ENCODE measurements around the gene ATXN7.
A peak's percentile ranks its signal among the peaks of the same experiment; 100 is the strongest.

The ATXN7 gene

DNA sequence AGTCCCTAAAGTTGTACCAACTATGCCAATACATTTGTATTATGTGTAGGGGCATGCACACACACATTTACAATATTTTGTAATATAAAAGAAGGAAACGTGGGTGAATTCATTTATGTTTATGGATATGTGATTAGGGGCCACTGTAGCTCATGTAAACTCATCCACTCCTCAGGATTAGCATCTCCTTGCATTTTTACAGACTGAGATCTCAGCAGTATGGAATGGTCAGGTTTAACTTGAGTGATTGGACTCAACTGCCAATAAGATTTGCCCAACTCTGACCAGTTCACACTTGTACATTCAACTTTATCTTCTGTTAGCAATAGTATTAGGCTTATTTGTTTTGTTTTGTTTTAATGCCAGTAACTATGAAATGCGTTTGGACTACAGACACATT, 123.2 kb downstream of the ATXN7 start:
- no peak for DNase-seq

- DNase-seq = no peak
Measured at GRCh38 chr3:63988943-63989342, 125.3 kb downstream of the ATXN7 start.

DNA sequence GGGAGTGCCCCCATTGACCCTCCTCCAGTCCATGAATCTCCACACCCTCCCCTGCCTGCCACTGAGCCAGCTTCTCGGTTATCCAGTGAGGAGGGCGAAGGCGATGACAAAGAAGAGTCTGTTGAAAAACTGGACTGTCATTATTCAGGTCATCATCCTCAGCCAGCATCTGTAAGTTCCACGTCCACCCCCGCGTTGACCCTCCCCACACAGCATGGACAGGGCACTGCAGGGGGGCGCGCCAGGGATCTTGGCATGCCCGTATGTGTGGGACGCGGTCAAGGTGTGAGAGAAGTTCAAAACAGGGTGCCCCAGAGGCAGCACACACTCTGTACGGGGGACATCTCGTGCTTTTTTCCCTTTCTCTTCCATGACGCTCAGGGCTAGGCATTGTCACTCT, 126.5 kb downstream of the ATXN7 start:
- no peak for DNase-seq

- no peak for DNase-seq
Measured at GRCh38 chr3:63990733-63991132, 127.1 kb downstream of the ATXN7 start.

GRCh38 chr3:63991666-63992065, 128.0 kb downstream of the ATXN7 start:
- DNase-seq = no peak

DNA sequence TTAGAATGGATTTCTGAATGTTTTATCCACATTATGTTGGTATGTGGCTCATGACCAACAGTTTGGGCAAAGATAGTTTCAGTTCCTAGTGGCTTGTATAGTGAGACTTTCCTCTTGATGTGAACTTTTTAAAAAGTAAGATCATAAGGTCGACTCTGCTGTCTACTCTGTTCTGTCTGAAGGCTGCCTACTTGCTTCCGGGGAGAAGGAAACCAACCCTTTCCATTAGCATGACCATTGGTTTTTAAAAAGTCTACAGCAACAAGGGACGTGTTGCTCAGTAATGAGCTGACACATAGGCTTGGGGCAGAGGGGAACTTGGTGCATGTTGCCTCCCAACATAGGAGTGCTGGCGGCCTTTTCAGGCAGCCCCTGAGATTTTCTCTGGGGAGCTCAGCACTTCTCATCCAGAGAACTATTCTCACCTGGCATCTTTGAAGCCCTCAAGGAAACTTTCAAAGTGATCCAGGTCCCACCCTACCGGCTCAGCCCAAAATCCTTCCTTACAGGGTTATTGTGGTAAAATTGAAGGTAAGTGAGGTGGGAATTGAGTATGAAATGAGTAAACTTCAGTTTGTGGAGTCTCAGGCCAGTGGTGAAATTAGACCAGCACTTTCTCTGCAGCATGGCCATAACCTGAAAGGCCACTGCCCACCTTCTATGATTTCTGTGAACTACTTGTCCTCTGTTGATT, 129.0 kb downstream of the ATXN7 start:
- no peak for DNase-seq

DNA sequence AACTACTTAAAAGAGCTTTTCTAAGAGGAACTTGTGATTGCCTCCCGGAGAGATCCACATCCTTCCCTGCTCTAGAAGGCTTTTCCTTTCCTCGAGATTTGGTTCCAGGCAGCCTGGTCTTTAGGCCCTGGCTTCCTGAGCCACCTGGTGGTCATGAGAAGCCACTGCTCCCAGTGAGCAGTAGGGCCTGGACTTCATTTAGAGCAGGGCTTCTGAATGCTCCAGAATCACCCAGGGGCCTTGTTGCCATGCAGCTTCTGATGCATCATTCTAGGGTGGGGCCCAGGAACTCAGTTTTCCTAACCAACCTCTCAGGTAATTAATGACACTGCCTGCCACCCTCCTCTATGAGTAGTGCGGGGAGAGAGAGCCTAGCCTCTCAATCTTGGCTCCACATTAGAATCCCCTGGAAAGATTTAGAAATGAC, 130.0 kb downstream of the ATXN7 start:
- DNase-seq = peak; percentile 71

DNA sequence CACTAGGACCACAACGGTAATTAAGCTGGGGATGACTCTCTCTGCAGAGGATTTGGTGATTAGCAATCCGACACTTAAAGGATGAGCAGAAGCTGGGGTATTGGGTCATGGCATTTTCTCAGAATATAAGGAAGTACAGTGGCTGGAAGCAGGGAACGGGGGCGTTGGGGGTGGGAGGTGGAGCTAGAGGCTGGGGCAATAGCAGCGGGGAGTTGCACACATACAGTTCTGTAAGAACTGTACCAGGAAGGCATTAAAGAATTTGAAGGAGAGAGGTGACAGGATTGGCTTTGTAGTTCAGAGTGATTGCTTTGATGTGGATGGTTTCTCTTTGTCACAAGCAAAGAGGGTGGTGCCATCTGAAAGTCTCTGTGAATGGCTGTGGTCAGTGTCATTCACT, 131.4 kb downstream of the ATXN7 start:
- no peak for DNase-seq

- no peak for DNase-seq
Measured at GRCh38 chr3:63998852-63999754, 135.4 kb downstream of the ATXN7 start.

DNA sequence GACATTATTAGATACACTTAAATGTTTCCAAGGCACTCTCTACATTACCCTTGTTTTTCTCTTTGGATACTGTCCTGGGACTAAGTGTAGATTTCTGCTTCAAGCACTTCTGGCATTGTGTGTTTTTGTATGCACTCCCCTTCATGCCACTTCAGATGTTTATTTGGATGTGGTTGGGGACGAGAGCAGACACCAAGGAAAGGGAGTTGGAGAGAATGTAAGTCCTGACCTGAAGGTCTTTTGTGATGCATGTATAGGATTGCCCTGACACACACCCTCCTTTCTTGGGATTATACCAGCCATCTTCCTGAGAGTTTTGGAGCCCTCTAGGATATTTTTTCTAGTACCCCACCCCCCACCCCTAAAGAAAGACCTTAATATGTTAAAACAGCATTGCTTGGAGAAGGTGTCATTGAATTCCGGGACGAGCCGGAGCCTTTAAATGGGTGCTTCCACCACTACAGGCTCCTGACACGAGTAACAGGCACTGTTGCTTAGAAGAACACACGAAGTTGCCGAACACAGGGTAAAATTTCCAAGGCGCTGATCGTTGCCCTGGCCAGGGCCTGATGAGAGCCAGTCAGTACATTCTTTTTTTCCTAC, 136.9 kb downstream of the ATXN7 start:
- no peak for DNase-seq

DNA sequence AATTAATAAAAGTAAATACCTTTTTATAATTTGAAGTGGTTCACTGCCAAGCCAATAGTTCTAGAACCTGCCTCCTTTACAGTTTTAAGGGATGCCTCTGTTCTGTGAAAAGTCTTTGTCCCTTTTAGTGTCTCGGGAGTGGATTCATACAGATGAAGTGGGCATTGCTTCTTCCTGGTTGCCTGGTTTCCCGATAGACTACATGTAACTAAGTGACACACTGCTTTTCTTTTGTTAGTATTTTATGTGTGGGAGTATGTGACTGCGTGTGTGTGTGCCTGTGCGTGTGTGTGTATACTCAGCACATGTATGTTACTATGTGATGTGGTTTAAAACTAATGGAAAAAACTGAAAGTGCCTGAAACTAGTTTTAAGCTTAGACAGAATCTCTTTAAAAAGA, 138.6 kb downstream of the ATXN7 start:
- DNase-seq = no peak

DNA sequence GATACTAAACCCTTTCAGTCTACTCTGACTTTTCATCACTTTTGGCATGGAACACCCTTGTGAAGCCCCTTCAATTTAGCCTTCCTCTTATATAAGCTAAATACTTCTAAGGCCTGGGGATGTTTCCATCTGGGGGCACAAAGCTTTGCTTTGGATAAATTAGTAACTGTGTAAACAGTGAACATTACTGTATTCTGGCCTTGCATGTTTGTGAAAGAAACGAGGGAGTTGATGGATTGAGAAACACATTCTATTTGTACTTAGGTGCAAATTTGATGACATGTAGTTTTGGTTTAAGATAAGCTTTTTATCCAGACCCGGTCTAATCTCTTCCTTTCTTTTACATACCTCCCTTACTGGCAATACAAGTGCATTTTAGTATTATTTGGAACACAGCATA, 139.9 kb downstream of the ATXN7 start:
- DNase-seq = no peak

- no peak for DNase-seq
Measured at GRCh38 chr3:64008017-64008416, 144.3 kb downstream of the ATXN7 start.

DNA sequence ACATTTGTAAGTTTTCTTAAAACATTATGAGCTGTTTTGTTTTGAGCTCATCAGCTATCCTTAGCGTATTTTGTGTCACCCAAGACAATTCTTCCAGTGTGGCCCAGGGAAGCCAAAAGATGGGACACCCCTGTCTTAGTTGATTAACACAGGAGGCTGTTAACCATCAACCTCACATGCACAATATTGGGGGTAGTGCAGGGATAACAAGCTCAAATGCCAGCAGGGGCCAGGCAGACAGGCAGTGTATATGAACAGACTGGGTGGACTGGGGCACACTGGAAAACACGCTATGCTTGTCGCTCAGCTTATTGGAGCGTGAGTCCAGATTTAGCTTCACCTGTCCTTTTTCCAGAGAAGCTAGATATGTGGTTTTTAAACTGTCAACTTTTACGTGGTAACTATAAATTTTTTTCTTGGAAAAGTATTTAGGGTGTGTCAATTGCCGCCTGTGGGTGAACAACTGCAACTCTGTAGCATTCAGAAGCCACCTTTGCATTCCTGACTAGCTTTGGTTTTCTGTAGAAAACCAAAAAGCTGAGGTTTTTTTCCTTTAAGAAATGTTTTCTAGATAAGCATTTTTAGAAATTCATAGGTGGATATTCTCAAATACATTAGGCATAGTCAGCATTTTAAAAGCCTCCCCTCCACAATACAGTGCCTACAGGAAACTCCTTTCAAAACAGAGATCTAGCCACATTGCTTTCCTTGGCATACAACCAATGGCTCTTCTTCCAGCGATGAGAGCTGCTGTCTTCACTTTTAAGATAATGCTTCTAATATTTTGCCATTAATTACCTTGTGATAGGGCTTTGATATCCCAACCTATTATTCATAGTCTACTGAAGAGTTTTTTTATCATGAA, 145.1 kb downstream of the ATXN7 start:
- peak; percentile 16 for DNase-seq

- DNase-seq = no peak
Measured at GRCh38 chr3:64009528-64009927, 145.9 kb downstream of the ATXN7 start.

DNA sequence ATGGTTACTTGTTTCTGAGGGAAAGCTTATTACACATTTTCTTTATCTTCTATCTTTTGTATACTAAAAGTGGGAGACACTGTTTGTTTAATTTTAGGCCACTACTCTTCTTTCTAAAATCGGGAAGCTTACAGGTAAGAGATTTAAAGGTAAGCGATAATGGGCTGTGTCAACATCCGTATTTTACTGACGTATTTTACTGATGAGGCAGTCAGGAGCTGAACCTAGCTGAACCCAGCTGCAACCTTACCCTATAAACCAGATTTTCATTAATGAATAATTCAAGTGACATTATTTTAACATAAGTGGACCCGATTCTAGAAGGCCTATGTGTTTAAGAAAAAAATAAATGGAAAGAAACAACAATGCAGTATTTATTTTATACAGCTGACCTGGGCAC, 146.5 kb downstream of the ATXN7 start:
- DNase-seq = no peak

GRCh38 chr3:64011685-64012084, 148.0 kb downstream of the ATXN7 start:
- no peak for DNase-seq

DNA sequence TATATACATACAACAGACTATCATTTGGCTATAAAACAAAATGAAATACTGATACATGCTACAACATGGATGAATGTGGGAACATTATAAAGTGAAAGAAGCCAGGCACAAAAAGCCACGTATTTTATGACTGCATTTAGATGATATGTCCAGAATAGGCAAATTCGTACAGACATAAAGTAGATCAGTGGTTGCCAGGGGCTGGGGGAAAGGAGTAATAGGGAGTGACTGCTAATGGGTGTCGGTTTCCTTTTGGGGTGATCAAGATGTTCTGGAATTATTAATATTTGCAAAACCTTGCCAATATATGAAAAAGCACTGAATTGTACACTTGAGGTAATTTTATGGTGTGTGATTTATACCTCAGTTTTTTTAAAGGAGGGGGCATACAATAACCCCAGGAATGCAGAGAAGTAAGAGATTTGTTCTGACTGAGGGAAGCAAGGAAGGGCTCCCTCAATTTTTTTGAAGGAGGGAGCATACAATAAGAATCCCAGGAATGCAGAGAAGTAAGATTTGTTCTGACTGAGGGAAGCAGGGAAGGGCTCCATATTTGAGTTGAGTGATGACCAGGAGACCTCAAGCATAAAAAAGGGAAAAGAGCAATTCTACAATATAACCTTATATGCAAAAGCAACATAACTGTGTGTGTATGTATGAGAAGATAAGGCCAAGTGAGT, 153.4 kb downstream of the ATXN7 start:
- no peak for DNase-seq

- DNase-seq = no peak
Measured at GRCh38 chr3:64019271-64019670, 155.6 kb downstream of the ATXN7 start.

GRCh38 chr3:64019879-64020278, 156.2 kb downstream of the ATXN7 start:
- no peak for DNase-seq

DNA sequence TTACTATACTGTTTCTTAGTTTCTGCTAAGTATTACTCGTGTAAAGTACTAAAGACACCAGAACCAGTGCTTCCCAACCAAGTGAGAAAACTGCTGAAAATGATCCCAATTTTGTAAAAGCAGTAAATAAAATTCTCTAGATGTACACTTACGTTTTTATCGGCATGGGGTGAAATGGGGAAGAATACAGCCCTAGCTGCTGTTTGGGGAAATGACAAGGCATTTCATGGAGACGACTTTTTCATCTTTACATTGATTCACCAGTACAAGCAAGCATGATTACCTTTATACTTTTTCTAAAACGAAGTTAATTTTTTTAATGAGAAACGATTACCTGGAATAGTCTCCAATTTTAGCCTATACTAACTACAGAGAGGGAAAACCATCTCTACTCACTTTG, 158.3 kb downstream of the ATXN7 start:
- peak; percentile 56 for DNase-seq

DNA sequence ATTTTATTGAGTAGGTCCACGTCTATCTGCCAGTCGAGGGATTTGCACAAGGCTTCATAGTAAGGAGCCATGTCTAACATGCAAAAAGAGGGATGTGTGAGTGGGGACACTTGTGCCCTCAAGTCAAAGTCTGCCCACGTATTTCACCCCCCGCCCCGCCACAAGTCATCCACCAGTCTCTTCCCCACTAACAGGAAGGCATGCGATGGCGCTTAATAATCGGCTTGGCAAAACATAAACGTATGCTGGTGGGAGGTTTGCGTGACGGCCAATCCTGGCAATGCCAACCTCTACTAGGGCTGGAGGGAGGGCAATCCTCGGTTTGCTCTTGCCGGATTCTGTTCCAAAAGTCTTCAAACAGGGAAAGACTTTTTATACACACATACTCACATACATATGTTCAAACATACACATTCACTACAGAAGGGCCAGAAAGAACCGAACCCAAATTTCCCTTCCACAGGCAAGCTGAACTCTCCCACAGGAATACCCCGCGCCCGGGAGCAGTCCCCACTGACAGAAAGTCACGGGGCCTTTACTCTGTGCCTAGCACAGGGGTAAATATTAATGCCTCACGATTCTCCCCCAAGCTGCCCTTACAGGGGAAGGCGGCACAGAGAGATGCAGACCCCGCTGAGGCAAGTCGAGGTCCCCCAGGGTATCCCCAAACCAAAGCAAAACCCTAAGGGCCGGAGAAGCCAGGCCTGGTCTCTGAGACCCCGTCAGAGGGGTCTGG, 159.0 kb downstream of the ATXN7 start:
- DNase-seq = peak; percentile 38

Measured in OCI-M1 (cell line).